Activated naive CD4-positive, alpha-beta T cell treated with anti-CD3 and anti-CD28 coated beads, Interleukin-2, amount 50 U/mL, for 24 hours (primary cell): ENCODE data around the gene TCF25.

ENCODE experiments used
- H3K27ac Mint-ChIP-seq: one replicate; pipeline ENCODE4 v1.8.0; 2021; ENCODE audit warnings: mild to moderate bottlenecking, mixed read lengths
- H3K27me3 Mint-ChIP-seq: one replicate; pipeline ENCODE4 v1.8.0; 2021; ENCODE audit warnings: mixed read lengths
- H3K36me3 Mint-ChIP-seq: one replicate; pipeline ENCODE4 v1.8.0; 2021; ENCODE audit warnings: mixed read lengths
- H3K4me1 Mint-ChIP-seq: one replicate; pipeline ENCODE4 v1.8.0; 2021; ENCODE audit warnings: mixed read lengths
- H3K4me3 Mint-ChIP-seq: one replicate; pipeline ENCODE4 v1.8.0; 2021; ENCODE audit warnings: mild to moderate bottlenecking, mixed read lengths
- H3K9me3 Mint-ChIP-seq: one replicate; pipeline ENCODE4 v1.8.0; 2021; ENCODE audit warnings: mixed read lengths

Gene TCF25

GRCh38 chr16:89952551-89952950 is 79.2 kb downstream of the TCF25 start:
- peaks cover 2% of the 10 kb centered on the region for H3K36me3 Mint-ChIP-seq
- no peaks in the 10 kb centered on the region for H3K27me3 Mint-ChIP-seq
- H3K9me3 Mint-ChIP-seq, result no peaks in the 10 kb centered on the region
- no peak overlapping the region for H3K4me3 Mint-ChIP-seq
- H3K27ac Mint-ChIP-seq, result no peak overlapping the region
- peaks cover 6% of the 10 kb centered on the region for H3K4me1 Mint-ChIP-seq

GRCh38 chr16:89953671-89954406 is 80.4 kb downstream of the TCF25 start:
- H3K27ac Mint-ChIP-seq, result no peak overlapping the region

GRCh38 chr16:89954462-89954861 is 81.1 kb downstream of the TCF25 start:
- H3K27me3 Mint-ChIP-seq, result no peaks in the 10 kb centered on the region
- no peak overlapping the region for H3K4me3 Mint-ChIP-seq
- H3K9me3 Mint-ChIP-seq, result no peaks in the 10 kb centered on the region
- peaks cover 2% of the 10 kb centered on the region for H3K36me3 Mint-ChIP-seq
- no peak overlapping the region for H3K27ac Mint-ChIP-seq
- peaks cover 6% of the 10 kb centered on the region for H3K4me1 Mint-ChIP-seq

More at GRCh38 chr16:89953671-89954406, 80.4 kb downstream of the TCF25 start:
- H3K9me3 Mint-ChIP-seq, result no peaks in the 10 kb centered on the region
- no peak overlapping the region for H3K4me3 Mint-ChIP-seq
- H3K4me1 Mint-ChIP-seq, result peaks cover 6% of the 10 kb centered on the region
- peaks cover 2% of the 10 kb centered on the region for H3K36me3 Mint-ChIP-seq
- no peaks in the 10 kb centered on the region for H3K27me3 Mint-ChIP-seq

- no peaks in the 10 kb centered on the region for H3K9me3 Mint-ChIP-seq
- H3K36me3 Mint-ChIP-seq, result peaks cover 3% of the 10 kb centered on the region
- no peak overlapping the region for H3K27ac Mint-ChIP-seq
- H3K27me3 Mint-ChIP-seq, result no peaks in the 10 kb centered on the region
- H3K4me1 Mint-ChIP-seq, result no peaks in the 10 kb centered on the region
- no peak overlapping the region for H3K4me3 Mint-ChIP-seq
Measured at GRCh38 chr16:89955001-89955685, 81.8 kb downstream of the TCF25 start.

GRCh38 chr16:89956505-89957215 is 83.3 kb downstream of the TCF25 start:
- Mint-ChIP-seq H3K36me3 (peaks cover 3% of the 10 kb centered on the region), H3K4me1 (no peaks in the 10 kb centered on the region), H3K4me3 (no peak overlapping the region), H3K27me3 (no peaks in the 10 kb centered on the region), H3K27ac (no peak overlapping the region), H3K9me3 (no peaks in the 10 kb centered on the region)

- Mint-ChIP-seq H3K4me3 (no peak overlapping the region), H3K9me3 (no peaks in the 10 kb centered on the region), H3K27me3 (no peaks in the 10 kb centered on the region), H3K4me1 (no peaks in the 10 kb centered on the region), H3K36me3 (peaks cover 3% of the 10 kb centered on the region), H3K27ac (no peak overlapping the region)
Measured at GRCh38 chr16:89957216-89957785, 83.9 kb downstream of the TCF25 start.

- H3K27ac Mint-ChIP-seq, result no peak overlapping the region
- peaks cover 3% of the 10 kb centered on the region for H3K36me3 Mint-ChIP-seq
- no peaks in the 10 kb centered on the region for H3K4me1 Mint-ChIP-seq
- H3K4me3 Mint-ChIP-seq, result no peak overlapping the region
- H3K9me3 Mint-ChIP-seq, result no peaks in the 10 kb centered on the region
- H3K27me3 Mint-ChIP-seq, result no peaks in the 10 kb centered on the region
Measured at GRCh38 chr16:89958068-89958467, 84.7 kb downstream of the TCF25 start.

GRCh38 chr16:89958596-89958995 is 85.2 kb downstream of the TCF25 start:
- Mint-ChIP-seq H3K4me1 (no peaks in the 10 kb centered on the region), H3K4me3 (no peak overlapping the region), H3K27ac (no peak overlapping the region), H3K9me3 (no peaks in the 10 kb centered on the region), H3K36me3 (peaks cover 3% of the 10 kb centered on the region), H3K27me3 (no peaks in the 10 kb centered on the region)

GRCh38 chr16:89960966-89961365 is 87.6 kb downstream of the TCF25 start:
- H3K36me3 Mint-ChIP-seq, result peaks cover 1% of the 10 kb centered on the region
- H3K4me3 Mint-ChIP-seq, result no peak overlapping the region
- H3K9me3 Mint-ChIP-seq, result no peaks in the 10 kb centered on the region
- no peaks in the 10 kb centered on the region for H3K4me1 Mint-ChIP-seq
- H3K27me3 Mint-ChIP-seq, result no peaks in the 10 kb centered on the region
- no peak overlapping the region for H3K27ac Mint-ChIP-seq
